Measurements from ENCODE around the gene SLC30A3. TPM values are rescaled to one million over a fixed set of nuclear protein-coding genes. Genes with fewer than 3 reads are reported as not detected.
A peak's percentile ranks its signal among the peaks of the same experiment; 100 is the strongest.

The SLC30A3 gene, protein sequence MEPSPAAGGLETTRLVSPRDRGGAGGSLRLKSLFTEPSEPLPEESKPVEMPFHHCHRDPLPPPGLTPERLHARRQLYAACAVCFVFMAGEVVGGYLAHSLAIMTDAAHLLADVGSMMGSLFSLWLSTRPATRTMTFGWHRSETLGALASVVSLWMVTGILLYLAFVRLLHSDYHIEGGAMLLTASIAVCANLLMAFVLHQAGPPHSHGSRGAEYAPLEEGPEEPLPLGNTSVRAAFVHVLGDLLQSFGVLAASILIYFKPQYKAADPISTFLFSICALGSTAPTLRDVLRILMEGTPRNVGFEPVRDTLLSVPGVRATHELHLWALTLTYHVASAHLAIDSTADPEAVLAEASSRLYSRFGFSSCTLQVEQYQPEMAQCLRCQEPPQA
- total RNA-seq (10 to 100 TPM in 7 of 10 donors, 1 to 10 TPM in 3; 6.0 to 35.8 (median 10.6) TPM), polyA plus RNA-seq (1 to 10 TPM; 4.3 to 7.4 TPM)
- long read RNA-seq, donor 1, transcript SLC30A3-201 (8 exons, 2,260 nt): major isoform, 11 of 32 reads
- long read RNA-seq, donor 1, transcript SLC30A3-210 (4 exons, 3,448 nt): minor isoform, 6 of 32 reads
- long read RNA-seq, donor 1, partial matches to known transcripts: 9 of 32 reads
- long read RNA-seq, donor 1, other reads (novel, unspliced or antisense): 6 of 32 reads
- long read RNA-seq, donor 2, partial matches to known transcripts: 0 of 4 reads
- long read RNA-seq, donor 2, other reads (novel, unspliced or antisense): 2 of 4 reads
- long read RNA-seq, donor 3, transcript SLC30A3-201 (8 exons, 2,260 nt): major isoform, 22 of 45 reads
- long read RNA-seq, donor 3, partial matches to known transcripts: 10 of 45 reads
- long read RNA-seq, donor 3, other reads (novel, unspliced or antisense): 9 of 45 reads

DNA sequence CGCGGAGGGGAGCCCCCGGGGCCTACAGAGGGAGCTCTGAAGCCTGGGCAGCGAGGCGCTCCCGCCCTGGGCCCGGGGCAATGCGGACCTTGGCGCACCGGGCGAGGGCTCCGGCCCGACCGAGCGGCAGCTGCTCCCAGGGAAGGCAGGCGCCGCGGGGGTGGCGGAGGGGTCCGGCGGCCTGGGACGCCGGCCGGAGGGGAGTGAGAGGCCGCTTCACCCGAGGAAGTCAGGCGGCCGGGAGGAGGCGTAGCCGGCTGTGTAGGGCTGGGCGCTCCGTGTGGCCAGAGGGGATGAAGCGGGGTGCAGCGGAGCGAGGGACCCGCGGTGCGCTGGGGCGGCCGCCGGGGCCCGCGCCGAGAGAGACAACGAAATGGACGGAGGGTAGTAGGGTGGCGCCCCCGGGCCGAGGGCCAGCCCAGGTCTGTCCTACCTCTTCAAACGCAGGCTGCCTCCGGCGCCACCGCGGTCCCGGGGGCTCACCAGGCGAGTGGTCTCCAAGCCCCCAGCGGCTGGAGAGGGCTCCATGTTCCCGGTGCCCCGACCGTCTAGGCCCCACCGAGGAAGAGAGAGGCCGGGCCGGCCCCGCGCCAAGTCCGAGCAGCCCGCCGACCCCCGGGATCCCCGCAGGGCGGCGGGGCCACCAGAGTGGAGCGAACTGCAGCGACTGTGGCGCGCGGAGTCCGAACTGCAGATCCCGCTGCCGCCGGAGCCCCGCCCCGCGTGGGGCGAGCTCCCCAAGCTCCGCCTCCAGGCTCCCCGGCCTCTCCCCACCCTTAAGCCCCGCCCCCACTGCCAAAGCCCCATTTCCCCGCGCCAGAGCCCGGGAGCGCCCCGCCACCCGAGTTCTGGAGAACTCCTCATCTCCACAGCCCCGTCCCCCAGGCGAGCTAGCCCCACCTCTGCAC, at the start of gene SLC30A3:
Gene SLC30A3 (minus strand): TSS at position 669 of the 908 bp plus-strand sequence. CDS start 141 bp downstream, at position 528.
- TF ChIP-seq, protein P1, sequence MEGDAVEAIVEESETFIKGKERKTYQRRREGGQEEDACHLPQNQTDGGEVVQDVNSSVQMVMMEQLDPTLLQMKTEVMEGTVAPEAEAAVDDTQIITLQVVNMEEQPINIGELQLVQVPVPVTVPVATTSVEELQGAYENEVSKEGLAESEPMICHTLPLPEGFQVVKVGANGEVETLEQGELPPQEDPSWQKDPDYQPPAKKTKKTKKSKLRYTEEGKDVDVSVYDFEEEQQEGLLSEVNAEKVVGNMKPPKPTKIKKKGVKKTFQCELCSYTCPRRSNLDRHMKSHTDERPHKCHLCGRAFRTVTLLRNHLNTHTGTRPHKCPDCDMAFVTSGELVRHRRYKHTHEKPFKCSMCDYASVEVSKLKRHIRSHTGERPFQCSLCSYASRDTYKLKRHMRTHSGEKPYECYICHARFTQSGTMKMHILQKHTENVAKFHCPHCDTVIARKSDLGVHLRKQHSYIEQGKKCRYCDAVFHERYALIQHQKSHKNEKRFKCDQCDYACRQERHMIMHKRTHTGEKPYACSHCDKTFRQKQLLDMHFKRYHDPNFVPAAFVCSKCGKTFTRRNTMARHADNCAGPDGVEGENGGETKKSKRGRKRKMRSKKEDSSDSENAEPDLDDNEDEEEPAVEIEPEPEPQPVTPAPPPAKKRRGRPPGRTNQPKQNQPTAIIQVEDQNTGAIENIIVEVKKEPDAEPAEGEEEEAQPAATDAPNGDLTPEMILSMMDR (IDR thresholded peaks at IDR 0.05): peak in 4 of 9 donors; percentile 10 to 17 (median 14)
- H3K27me3 ChIP-seq: peaks cover 0 to 98% (median 73%) of the 10 kb centered on the region in 7 donors
- DNase-seq (peak; percentile 68 to 77), ATAC-seq (peak; percentile 76 to 85 (median 78))
- peaks cover 0 to 40% (median 34%) of the 10 kb centered on the region in 9 donors for H3K4me1 ChIP-seq
- WGBS, 2 donors: 0% methylated on average over 89 to 96 of the region's 96 CpGs
- H3K4me3 ChIP-seq: peak within 1 kb of the TSS; percentile 40 to 70 (median 64)
- H3K27ac ChIP-seq: peak within 1 kb of the TSS in 3 of 10 donors; percentile 9 to 39 (median 32)
- no peaks in the 10 kb centered on the region for H3K9me3 ChIP-seq
- intact Hi-C loops (cut with DNase I): loop anchor here in 2 of 10 donors (1.0 to 10.0 kb wide), 3 partner anchors 21 to 308 kb away; partner anchors contain the start of gene UCN (in 1 of the 2)
- no peaks in the 10 kb centered on the region for H3K36me3 ChIP-seq

DNA sequence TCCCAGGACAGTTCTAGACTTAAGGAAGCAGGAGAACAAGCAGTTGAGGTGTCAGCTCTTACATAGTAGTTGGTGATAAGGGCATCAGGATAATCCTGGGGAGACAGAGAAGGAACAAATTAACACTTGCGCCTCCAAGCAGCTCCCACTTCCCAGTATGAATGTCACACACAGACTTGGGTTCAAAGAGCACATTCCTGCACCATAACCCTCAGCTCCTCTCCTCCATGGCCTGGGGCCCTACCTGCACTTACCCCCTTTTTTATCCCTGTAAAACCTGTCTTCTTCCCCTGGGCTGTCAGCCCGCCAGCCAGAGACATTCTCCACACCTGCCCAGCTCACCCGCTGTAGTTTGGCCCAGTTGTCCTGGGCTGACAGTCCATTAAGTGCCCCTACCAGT, 49.3 kb upstream of the SLC30A3 start:
- no peak for DNase-seq
- peaks cover 0 to 76% (median 0%) of the 10 kb centered on the region in 9 donors for H3K36me3 ChIP-seq
- 93 to 100% methylated on average over 3 of the region's 3 CpGs for WGBS, 2 donors

DNA sequence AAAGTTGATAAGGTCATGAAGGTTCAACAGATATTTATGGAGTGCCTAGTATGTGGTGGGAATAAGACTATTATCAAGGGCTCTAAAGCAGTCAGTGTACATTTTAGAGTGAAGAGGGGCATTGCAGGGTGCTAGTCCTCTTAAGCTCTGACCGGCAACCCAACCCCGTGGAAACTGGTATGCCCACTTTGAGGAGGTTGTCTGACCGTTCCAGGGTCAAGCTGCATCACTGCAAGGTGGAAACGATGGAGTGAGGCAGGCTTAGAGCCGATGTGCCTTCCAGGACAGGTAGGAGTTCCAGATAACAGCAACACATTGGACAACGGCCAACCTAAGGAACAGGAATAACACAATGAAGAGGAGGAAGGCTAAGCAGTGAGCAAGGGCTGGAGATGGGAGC, 46.8 kb upstream of the SLC30A3 start:
- Histone ChIP-seq H3K4me1 (peaks cover 6 to 28% (median 17%) of the 10 kb centered on the region in 9 donors), H3K27me3 (peaks cover 0 to 41% (median 38%) of the 10 kb centered on the region in 7 donors), H3K4me3 (no peak overlapping the region), H3K27ac (no peak overlapping the region), H3K9me3 (no peaks in the 10 kb centered on the region), H3K36me3 (peaks cover 0 to 75% (median 6%) of the 10 kb centered on the region in 9 donors)
- TF ChIP-seq, protein P1 (IDR thresholded peaks at IDR 0.05): no peak
- intact Hi-C loops (cut with DNase I): loop anchor here in 5 of 10 donors (5.0 to 10.0 kb wide), 4 partner anchors 47 to 465 kb away; partner anchors contain the start of genes DPYSL5 (in 1 of the 5) and SLC30A3 (in 1 of the 5)
- no peak for DNase-seq
- WGBS, 2 donors: 69 to 80% methylated on average over 6 of the region's 6 CpGs
- no peak for ATAC-seq

More for the DNA sequence above, 49.3 kb upstream of the SLC30A3 start:
- H3K4me3 ChIP-seq: no peak overlapping the region
- no peak overlapping the region for H3K27ac ChIP-seq
- no peaks in the 10 kb centered on the region for H3K9me3 ChIP-seq
- intact Hi-C loops (cut with DNase I): loop anchor here in 1 of 10 donors (10.0 kb wide), 1 partner anchor 467 kb away; the partner anchor contains the start of gene DPYSL5
- peaks cover 0 to 20% (median 15%) of the 10 kb centered on the region in 7 donors for H3K27me3 ChIP-seq
- no peak for ATAC-seq
- H3K4me1 ChIP-seq: peaks cover under 1 to 22% (median 9%) of the 10 kb centered on the region in 9 donors
- TF ChIP-seq, protein P1 (IDR thresholded peaks at IDR 0.05): no peak
